ENCODE data around the gene QPCTL.

DNA sequence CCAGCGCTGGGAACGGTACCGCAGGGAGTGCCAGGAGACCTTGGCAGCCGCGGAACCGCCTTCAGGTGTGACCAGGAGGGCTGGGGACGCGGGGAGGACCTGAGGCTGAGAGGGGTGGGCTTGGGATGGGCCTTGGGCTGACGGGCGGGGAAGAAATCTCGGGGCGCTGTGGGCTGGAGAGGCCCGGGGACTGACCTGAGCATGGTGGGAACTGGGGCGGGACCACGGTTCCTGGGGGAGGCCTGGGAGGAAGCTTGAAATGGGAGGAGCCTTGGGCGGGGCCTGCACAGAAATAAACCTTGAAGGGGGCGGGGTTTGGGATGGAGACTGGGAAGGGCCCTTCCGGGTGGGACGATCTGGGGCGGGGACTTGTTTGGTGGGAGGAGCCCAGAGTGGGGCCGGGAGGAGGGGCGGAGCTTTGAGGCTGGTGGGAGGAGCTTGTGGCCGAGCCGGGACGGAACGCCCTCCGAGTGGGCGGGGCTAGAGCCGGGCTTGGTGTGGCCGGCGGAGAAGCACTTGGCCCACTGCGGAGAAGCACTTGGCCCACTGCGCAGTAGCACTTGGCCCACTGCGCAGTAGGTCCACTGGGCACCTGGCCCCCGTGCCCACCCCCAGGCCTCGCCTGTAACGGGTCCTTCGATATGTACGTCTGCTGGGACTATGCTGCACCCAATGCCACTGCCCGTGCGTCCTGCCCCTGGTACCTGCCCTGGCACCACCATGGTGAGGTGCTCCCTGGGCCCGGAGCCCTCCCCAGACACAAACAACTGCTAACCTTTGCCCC, 21.6 kb upstream of the QPCTL start:
- TF ChIP-seq POLR2A (IDR thresholded peaks at IDR 0.05) (peak; percentile 64), POLR2AphosphoS5 (IDR thresholded peaks at IDR 0.05) (peak in 2 of 3 donors; percentile 41 to 64)
- TF ChIP-seq, protein P1, sequence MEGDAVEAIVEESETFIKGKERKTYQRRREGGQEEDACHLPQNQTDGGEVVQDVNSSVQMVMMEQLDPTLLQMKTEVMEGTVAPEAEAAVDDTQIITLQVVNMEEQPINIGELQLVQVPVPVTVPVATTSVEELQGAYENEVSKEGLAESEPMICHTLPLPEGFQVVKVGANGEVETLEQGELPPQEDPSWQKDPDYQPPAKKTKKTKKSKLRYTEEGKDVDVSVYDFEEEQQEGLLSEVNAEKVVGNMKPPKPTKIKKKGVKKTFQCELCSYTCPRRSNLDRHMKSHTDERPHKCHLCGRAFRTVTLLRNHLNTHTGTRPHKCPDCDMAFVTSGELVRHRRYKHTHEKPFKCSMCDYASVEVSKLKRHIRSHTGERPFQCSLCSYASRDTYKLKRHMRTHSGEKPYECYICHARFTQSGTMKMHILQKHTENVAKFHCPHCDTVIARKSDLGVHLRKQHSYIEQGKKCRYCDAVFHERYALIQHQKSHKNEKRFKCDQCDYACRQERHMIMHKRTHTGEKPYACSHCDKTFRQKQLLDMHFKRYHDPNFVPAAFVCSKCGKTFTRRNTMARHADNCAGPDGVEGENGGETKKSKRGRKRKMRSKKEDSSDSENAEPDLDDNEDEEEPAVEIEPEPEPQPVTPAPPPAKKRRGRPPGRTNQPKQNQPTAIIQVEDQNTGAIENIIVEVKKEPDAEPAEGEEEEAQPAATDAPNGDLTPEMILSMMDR (IDR thresholded peaks at IDR 0.05): no peak
